Prostate gland (tissue), 2 donors: ENCODE measurements around the gene FRMD1.

Source experiments
- POLR2A ChIP-seq: fragments of 450-650 bp; IDR thresholded peaks from one replicate; pipeline ENCODE4 v1.6.1; 2016; ENCODE audit warnings: antibody characterized with exemption, mild to moderate bottlenecking
- TF ChIP-seq, protein P1 (sequence below), 4 experiments: fragments of 200-600 bp in 2 of 4; fragments of 450-650 bp in 2 of 4; sonication (generic) in 2 of 4; IDR thresholded peaks; 1 replicate in 3 of 4; 2 replicates in 1 of 4; pipeline ENCODE4 v1.5.1; 2016 to 2019; ENCODE audit warnings: antibody characterized with exemption in 4 of 4, mild to moderate bottlenecking in 2 of 4, moderate library complexity in 2 of 4

DNA sequence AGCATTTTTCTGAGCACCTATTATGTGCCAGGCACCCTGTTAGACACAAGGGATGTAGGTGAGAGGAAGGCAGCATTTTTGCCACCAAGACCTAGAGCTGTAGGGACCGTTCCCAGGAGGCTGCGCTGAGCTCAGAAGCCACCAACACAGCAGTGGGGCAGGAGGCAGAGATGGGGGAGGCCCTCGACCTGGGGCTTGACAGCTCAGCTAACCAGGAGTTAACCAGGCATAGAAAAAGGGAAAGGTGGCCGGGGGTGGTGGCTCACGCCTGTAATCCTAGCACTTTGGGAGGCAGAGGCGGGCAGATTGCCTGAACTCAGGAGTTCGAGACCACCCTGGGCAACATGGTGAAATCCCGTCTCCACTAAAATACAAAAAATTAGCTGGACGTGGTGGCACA is 52.1 kb downstream of the FRMD1 start:
- no peak for TF ChIP-seq POLR2A
- TF ChIP-seq, protein P1, sequence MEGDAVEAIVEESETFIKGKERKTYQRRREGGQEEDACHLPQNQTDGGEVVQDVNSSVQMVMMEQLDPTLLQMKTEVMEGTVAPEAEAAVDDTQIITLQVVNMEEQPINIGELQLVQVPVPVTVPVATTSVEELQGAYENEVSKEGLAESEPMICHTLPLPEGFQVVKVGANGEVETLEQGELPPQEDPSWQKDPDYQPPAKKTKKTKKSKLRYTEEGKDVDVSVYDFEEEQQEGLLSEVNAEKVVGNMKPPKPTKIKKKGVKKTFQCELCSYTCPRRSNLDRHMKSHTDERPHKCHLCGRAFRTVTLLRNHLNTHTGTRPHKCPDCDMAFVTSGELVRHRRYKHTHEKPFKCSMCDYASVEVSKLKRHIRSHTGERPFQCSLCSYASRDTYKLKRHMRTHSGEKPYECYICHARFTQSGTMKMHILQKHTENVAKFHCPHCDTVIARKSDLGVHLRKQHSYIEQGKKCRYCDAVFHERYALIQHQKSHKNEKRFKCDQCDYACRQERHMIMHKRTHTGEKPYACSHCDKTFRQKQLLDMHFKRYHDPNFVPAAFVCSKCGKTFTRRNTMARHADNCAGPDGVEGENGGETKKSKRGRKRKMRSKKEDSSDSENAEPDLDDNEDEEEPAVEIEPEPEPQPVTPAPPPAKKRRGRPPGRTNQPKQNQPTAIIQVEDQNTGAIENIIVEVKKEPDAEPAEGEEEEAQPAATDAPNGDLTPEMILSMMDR (IDR thresholded peaks at IDR 0.05): no peak
